AG09309 (cell line): Measurements from ENCODE around the gene SAC3D1.

Experiments
- DNase-seq: peaks from one replicate; pipeline ENCODE4 v3.0.0-alpha.2; 2010; ENCODE audit warnings: low read depth
- H3K4me3 ChIP-seq: 2 replicates; pipeline ENCODE4 v1.5.1; 2011; ENCODE audit warnings: mild to moderate bottlenecking, low read depth, low read length, moderate library complexity; ENCODE audit not compliant: control insufficient read depth
- CTCF ChIP-seq: IDR thresholded peaks from 2 replicates; pipeline ENCODE4 v1.5.1; 2011; ENCODE audit warnings: mild to moderate bottlenecking, low read depth, low read length, inconsistent platforms; ENCODE audit not compliant: insufficient read depth, control insufficient read depth; ENCODE audit errors: missing control alignments

SAC3D1 gene

GRCh38 chr11:65036931-65037330 lies 4.1 kb upstream of the SAC3D1 start:
- no peak overlapping the region for H3K4me3 ChIP-seq
- no peak for DNase-seq
- TF ChIP-seq CTCF: no peak

- DNase-seq: no peak
- peak overlapping the region; percentile 69 for H3K4me3 ChIP-seq
- no peak for TF ChIP-seq CTCF
These were observed 527 bp upstream of the SAC3D1 start for GRCh38 chr11:65040520-65040846.

- TF ChIP-seq CTCF: no peak
- H3K4me3 ChIP-seq: no peak overlapping the region
- DNase-seq: no peak
These were observed 1.9 kb downstream of the SAC3D1 start for GRCh38 chr11:65042891-65043290.

- no peak overlapping the region for H3K4me3 ChIP-seq
- DNase-seq: peak; percentile 5
- no peak for TF ChIP-seq CTCF
These were observed 3.0 kb downstream of the SAC3D1 start for GRCh38 chr11:65043881-65044501.

GRCh38 chr11:65045061-65045460 lies 4.1 kb downstream of the SAC3D1 start:
- DNase-seq: no peak
- H3K4me3 ChIP-seq: no peak overlapping the region
- no peak for TF ChIP-seq CTCF

GRCh38 chr11:65045728-65046127 lies 4.7 kb downstream of the SAC3D1 start:
- DNase-seq: no peak
- H3K4me3 ChIP-seq: no peak overlapping the region
- TF ChIP-seq CTCF: no peak
